Measurements from ENCODE around the gene MYO9B. TPM values are rescaled to one million over a fixed set of nuclear protein-coding genes. Genes with fewer than 3 reads are reported as not detected.

MYO9B gene
- total RNA-seq, 1 donor from 2014 or later: 100 TPM

DNA sequence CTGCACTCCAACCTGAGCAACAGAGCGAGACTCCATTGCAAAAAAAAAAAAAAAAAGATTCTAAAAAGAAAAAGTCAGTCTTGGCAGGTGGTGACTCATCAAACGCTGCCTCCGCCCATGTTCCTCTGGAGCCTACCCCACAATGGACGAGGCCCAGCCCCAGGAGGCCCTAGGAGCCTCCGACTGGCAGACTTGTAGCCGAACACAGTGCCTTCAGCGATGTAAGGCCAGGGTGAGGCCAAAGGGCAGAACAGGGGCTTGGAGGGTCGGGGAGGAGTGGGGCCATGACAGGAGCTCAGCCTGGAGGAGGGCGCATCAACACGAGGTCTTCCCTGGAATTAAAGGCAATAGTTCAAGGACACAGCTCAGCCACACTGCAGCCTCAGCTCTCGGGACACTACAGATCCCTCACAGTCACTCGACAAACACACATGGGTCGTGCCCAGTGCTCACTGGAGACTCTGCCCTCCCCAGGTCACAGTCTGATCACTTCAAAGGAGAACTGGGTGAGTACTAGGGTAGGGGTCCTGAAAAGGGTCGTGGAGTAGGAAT lies 144.7 kb downstream of the MYO9B start:
- Histone ChIP-seq H3K4me1 (peaks cover 20% of the 10 kb centered on the region), H3K36me3 (peaks cover 0 to 13% of the 10 kb centered on the region in 2 donors), H3K27me3 (no peaks in the 10 kb centered on the region), H3K4me3 (no peak overlapping the region), H3K27ac (peak overlapping the region; percentile 4), H3K9me3 (no peaks in the 10 kb centered on the region)
- TF ChIP-seq, protein P1, sequence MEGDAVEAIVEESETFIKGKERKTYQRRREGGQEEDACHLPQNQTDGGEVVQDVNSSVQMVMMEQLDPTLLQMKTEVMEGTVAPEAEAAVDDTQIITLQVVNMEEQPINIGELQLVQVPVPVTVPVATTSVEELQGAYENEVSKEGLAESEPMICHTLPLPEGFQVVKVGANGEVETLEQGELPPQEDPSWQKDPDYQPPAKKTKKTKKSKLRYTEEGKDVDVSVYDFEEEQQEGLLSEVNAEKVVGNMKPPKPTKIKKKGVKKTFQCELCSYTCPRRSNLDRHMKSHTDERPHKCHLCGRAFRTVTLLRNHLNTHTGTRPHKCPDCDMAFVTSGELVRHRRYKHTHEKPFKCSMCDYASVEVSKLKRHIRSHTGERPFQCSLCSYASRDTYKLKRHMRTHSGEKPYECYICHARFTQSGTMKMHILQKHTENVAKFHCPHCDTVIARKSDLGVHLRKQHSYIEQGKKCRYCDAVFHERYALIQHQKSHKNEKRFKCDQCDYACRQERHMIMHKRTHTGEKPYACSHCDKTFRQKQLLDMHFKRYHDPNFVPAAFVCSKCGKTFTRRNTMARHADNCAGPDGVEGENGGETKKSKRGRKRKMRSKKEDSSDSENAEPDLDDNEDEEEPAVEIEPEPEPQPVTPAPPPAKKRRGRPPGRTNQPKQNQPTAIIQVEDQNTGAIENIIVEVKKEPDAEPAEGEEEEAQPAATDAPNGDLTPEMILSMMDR (IDR thresholded peaks at IDR 0.05): no peak
- TF ChIP-seq POLR2A (IDR thresholded peaks at IDR 0.05) (no peak), POLR2AphosphoS5 (IDR thresholded peaks at IDR 0.05; ENCODE audit: insufficient read depth in 1 of 2, low read depth in 1 of 2) (peak in 1 of 2 donors; percentile 33)
- intact Hi-C loops (cut with DNase I): no loop called here
- DNase-seq (ENCODE audit: extremely low spot score in 2 of 2): no peak

DNA sequence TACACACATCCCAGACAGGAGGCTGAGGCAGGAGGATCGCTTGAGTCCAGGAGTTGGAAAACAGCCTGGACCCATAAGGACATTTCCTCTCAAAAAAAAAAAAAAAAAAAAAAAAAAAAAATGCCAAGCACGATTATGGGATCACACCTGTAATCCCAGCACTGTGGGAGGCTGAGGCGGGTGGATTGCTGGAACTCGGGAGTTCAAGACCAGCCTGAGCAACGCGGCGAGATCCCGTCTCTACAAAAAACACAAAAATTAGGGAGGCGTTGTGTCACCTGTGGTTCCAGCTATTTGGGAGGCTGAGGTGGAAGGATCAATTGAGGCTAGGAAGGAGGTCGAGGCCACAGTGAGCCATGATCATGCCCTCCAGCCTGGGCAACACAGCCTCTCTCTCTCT lies 149.5 kb downstream of the MYO9B start:
- no peak overlapping the region for H3K27ac ChIP-seq
- DNase-seq (ENCODE audit: extremely low spot score in 2 of 2): no peak
- H3K4me3 ChIP-seq: peak overlapping the region in 1 of 2 donors; percentile 68
- H3K9me3 ChIP-seq: no peaks in the 10 kb centered on the region
- TF ChIP-seq POLR2AphosphoS5 (IDR thresholded peaks at IDR 0.05; ENCODE audit: insufficient read depth in 1 of 2, low read depth in 1 of 2) (no peak), POLR2A (IDR thresholded peaks at IDR 0.05) (no peak)
- TF ChIP-seq, protein P1 (IDR thresholded peaks at IDR 0.05): no peak
- H3K4me1 ChIP-seq: peaks cover 28% of the 10 kb centered on the region
- intact Hi-C loops (cut with DNase I): no loop called here
- H3K36me3 ChIP-seq: no peaks in the 10 kb centered on the region
- no peaks in the 10 kb centered on the region for H3K27me3 ChIP-seq

GRCh38 chr19:17226002-17226933 lies 150.7 kb downstream of the MYO9B start, which contains the start of gene OCEL1:
OCEL1 (plus strand) TSS chr19:17226226; CDS start chr19:17226248, 22 bp downstream.
- no peaks in the 10 kb centered on the region for H3K27me3 ChIP-seq
- TF ChIP-seq POLR2AphosphoS5 (IDR thresholded peaks at IDR 0.05; ENCODE audit: insufficient read depth in 1 of 2, low read depth in 1 of 2) (peak; percentile 85 to 93), POLR2A (IDR thresholded peaks at IDR 0.05) (peak in 1 of 2 donors; percentile 81)
- TF ChIP-seq, protein P1 (IDR thresholded peaks at IDR 0.05): no peak
- peaks cover 22% of the 10 kb centered on the region for H3K4me1 ChIP-seq
- no peaks in the 10 kb centered on the region for H3K9me3 ChIP-seq
- H3K36me3 ChIP-seq: no peaks in the 10 kb centered on the region
- DNase-seq (ENCODE audit: extremely low spot score in 2 of 2): peak in 1 of 2 donors; percentile 98
- H3K4me3 ChIP-seq: peak within 1 kb of the TSS; percentile 64 to 68
- intact Hi-C loops (cut with DNase I): no loop called here
- peak within 1 kb of the TSS; percentile 91 for H3K27ac ChIP-seq

- peaks cover 22% of the 10 kb centered on the region for H3K4me1 ChIP-seq
- TF ChIP-seq POLR2A (IDR thresholded peaks at IDR 0.05): no peak
- no peaks in the 10 kb centered on the region for H3K9me3 ChIP-seq
- no peak overlapping the region for H3K4me3 ChIP-seq
- intact Hi-C loops (cut with DNase I): no loop called here
- peak overlapping the region; percentile 91 for H3K27ac ChIP-seq
- DNase-seq (ENCODE audit: extremely low spot score in 2 of 2): no peak
- H3K27me3 ChIP-seq: no peaks in the 10 kb centered on the region
- H3K36me3 ChIP-seq: peaks cover 0 to 12% of the 10 kb centered on the region in 2 donors
Measured at GRCh38 chr19:17227798-17228367, 152.3 kb downstream of the MYO9B start.

DNA sequence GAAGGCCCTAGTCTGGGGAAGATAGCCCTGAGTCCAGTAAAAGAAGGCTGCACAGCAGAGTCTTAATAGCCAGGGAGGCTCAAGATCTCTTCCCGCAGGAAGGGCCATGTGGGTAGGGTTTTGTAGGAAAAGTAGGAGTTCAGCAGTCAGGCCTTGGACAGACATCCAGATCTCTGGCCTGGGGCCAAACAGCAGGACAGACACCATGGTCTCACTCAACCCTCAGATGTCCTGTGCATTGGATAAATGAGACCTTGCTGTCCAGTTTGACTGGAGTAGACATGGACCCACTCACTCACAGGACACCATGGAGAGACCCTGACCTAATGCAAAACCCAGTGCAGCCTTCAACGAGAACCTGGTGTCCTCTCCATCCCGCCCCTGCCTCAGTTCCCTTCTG lies 154.3 kb downstream of the MYO9B start:
- H3K27me3 ChIP-seq: no peaks in the 10 kb centered on the region
- no peak overlapping the region for H3K27ac ChIP-seq
- TF ChIP-seq, protein P1 (IDR thresholded peaks at IDR 0.05): no peak
- TF ChIP-seq POLR2A (IDR thresholded peaks at IDR 0.05): no peak
- H3K4me3 ChIP-seq: no peak overlapping the region
- peaks cover 29% of the 10 kb centered on the region for H3K4me1 ChIP-seq
- no peak for DNase-seq (ENCODE audit: extremely low spot score in 2 of 2)
- no peaks in the 10 kb centered on the region for H3K9me3 ChIP-seq
- peaks cover 0 to 13% of the 10 kb centered on the region in 2 donors for H3K36me3 ChIP-seq
- intact Hi-C loops (cut with DNase I): no loop called here

All from vagina (tissue), 2 donors.